CD4-positive, alpha-beta T cell treated with Interleukin-4 for 1 hour (primary cell): ENCODE results near the gene LAMTOR3.
A peak's percentile ranks its signal among the peaks of the same experiment; 100 is the strongest.
"Not testable (repeated sequence)": the region's sequence is repeated elsewhere in the genome, so short reads cannot be mapped to it uniquely, and the experiment has no call there.

Experiments used
- DNase-seq, 2 donors: peaks; one replicate each; pipeline ENCODE4 v3.0.0-alpha.2; 2020 to 2022

Gene LAMTOR3

DNA sequence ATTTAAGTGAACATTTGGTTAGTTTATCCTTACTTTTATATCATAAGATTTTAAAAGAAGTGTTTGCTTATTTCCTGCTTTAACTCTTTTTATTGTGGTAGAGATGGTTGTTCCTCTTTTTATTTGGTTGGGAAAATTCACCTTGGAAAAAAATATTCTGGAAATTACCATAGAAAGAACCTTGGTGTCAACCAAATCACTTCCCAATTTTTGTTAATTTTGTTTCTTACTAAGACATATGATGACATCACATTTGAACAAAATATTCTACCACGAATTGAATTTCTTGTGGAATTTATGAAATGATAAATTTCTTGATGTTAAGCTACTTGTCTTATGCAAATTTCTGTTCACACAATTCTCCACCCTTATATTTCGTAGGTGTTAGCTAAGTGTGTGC is 33.7 kb downstream of the LAMTOR3 start:
- DNase-seq, result no peak

DNA sequence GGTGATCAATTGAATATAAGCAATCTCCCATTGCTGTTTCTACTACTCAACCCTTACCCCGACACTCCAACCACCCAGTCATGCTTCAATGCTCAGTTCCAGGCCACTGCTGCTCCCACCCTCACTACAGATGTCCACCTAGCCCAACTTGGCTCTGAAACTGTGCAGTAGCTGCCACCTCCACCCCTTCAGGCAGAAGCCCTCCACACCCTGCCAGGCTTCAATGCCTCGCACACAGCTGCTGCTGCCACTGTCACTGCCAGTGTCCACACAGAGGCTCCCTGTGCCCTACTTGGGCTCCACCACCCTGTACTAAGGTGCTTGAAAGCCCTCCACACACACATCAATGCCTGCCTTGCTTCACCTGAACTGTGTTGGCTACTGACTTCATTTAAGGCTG is 34.6 kb downstream of the LAMTOR3 start:
- no peak for DNase-seq

DNA sequence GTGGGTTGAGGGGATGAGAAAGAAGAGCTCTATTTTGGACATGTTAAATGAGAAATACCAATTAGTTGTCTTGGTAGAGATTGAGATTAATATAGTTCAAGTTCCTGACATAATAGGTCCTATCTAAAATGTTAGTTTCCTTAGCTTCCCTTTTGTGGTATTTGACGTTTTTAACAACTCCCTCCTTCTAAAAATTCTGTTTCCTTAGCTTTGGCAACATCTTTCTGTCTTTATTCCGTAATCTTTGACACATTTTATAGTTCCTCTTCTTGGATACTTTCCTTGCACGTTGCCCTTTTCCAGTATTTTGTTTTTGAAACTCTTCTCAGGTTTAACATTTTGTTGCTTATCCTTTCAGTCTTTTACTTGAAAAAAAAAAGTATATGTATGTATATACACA is 36.9 kb downstream of the LAMTOR3 start:
- no peak for DNase-seq

DNA sequence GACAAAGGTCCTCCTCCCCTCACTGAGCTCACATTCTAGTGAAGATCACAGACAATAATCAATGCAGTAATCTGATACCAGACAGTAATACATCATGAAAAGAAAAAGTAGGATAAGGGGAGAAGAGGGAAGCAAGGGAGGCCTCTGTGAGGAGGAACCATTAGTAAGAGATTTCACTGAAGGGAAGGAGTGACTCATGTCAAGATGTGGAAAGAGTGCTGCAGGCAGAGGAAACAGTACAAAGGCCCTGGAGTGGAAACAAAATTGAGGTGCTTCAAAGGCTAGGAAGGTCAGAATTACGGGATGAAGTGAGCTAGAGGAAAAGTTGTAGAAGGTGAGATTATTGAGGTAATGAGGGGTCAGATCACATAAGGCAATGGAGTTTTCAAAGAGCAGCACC is 38.1 kb downstream of the LAMTOR3 start:
- peak in 1 of 2 donors; percentile 23 for DNase-seq

DNA sequence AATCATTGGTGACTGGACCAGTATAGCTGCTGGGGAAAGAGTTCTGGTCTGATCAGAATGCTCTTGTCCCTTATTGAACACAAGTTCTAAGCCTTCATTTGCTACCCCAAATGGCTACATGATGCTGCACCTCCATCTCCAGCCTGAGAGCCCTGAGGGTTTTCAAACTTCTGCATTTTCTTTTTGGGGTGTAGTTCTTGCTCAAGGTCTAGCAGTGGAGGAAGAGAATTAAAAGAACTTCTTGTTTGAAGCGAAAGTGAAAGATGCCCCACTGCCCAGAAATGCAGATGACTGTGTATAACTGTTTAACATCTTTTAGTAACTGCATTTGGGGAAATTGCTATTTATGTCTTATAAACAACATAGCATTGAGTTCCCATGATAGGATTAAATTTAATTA is 38.5 kb downstream of the LAMTOR3 start:
- peak; percentile 21 to 30 for DNase-seq

DNA sequence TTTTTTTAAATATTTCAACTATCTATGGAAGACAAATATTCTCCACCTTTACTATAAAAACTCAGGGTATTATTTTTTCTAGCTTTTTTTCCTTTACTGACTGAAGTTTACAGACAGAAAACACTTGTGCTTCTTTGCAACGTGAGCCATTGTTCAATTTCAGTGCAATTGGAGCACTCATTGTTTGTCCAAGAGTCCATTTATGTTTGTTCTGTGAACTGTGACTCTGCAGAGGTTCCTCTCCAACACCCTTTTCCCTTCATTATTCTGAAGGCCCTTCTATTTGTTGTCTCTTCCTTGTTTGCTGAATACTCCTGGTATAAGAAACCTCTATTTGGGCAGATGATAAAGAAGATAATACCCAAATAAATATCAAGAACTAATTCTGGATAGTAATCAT is 40.2 kb downstream of the LAMTOR3 start:
- no peak for DNase-seq

DNA sequence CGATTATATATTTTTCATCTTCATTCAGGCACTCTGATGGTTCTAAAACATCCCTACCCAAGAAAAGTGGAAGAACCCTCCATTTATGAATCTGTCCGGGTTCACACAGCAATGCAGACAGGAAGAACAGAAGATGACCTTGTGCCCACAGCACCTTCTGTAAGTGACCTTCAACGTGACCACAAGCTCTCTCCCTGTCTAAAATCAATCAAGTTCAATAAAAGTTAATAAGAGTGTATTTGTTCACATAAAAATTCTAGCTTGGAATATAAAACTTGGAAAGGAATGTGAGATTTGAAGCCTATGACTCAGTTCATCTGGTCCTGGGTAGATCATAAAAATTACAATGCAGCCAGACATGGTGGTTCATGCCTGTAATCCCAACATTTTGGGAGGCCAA is 41.0 kb downstream of the LAMTOR3 start:
- DNase-seq, result no peak

DNA sequence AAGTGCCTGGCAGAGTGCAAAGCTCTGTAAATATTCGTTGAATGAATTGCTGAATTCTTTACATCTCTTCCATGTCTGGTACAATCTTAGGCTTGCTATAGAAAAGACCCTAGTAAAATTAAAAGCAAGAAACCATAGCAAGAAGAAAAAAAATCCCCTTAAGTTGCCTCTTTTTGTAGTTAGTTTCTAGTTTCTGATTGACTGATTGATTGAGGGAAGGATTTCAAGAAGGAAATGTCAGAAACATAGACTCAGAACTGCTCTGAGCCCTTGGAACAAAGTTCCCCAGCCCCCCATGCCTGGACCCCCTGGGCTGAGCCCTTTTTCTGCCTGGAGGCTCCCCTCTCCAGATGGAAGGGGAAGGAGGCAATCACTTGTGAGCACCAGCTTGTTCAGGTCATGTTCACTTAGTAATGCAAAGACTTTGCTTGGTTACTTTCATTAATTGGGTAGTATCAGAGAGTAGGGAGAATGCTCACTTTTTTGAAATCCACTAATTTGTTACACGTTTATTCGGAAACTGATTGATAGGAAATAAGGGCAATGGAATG is 42.0 kb downstream of the LAMTOR3 start:
- no peak for DNase-seq

DNA sequence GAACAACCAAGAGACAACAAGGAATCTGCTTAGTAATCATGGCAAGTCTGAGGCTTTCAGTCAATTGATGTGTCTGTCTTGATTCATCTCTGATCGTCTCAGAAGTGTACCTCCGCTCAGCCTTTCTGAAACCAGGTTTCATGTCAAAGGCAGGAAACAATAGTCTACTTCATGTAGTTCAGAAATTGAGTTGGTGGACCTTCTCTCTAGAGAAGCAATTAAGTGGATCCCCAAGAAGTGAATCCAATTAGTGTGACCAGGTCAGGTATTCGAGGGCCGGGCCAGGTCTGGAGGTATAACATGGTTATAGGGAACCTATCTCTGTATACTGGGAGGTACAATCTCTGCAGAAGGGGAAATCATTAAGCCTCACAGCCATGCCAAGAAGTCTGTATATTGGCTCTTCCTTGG is 45.6 kb downstream of the LAMTOR3 start:
- no peak for DNase-seq

DNA sequence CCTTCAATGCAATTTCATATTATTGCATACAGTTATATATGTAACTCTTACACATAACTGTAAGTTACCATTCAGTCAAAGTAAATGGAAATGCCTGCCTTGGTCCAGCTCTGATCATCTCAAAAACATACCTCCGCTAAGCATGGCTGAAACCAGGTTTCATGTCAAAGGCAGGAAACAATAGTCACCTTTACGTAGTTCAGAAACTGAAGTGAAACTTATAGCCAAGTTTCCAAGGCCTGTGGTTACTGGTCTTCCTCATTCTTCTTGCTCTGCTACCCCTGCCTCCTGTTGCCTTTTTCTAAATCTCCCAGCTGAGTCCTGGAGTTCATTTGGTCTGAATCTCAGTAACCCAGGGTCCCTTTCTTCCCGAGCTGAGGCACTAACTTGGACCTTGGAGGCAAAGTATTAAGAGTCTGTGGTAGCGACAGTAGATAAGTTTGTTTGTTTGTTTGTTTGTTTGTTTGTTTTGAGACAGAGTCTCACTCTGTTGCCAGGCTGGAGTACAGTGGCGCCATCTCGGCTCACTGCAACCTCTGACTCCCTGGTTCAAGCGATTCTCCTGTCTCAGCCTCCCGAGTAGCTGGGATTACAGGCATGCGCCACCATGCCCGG is 46.8 kb downstream of the LAMTOR3 start:
- DNase-seq, result peak in 1 of 2 donors; percentile 45

DNA sequence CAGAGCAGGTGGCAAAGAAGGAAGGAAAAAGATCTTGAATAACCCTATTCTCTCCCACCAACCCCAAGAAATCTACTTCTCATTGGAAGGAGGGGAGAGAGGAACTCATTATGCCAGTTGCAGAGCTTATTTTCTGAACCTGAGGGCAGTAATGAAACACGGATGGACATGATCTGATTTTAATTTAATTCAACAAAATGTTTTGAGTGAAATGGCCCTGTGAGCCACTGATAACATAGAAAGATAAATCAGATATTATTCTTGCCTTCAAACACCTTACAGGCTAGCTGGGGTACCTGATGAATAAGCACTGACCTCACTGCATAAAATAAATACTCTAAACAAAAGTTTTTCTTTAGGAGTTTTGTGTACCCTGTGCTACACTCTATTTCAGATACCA is 47.3 kb downstream of the LAMTOR3 start:
- no peak for DNase-seq

DNA sequence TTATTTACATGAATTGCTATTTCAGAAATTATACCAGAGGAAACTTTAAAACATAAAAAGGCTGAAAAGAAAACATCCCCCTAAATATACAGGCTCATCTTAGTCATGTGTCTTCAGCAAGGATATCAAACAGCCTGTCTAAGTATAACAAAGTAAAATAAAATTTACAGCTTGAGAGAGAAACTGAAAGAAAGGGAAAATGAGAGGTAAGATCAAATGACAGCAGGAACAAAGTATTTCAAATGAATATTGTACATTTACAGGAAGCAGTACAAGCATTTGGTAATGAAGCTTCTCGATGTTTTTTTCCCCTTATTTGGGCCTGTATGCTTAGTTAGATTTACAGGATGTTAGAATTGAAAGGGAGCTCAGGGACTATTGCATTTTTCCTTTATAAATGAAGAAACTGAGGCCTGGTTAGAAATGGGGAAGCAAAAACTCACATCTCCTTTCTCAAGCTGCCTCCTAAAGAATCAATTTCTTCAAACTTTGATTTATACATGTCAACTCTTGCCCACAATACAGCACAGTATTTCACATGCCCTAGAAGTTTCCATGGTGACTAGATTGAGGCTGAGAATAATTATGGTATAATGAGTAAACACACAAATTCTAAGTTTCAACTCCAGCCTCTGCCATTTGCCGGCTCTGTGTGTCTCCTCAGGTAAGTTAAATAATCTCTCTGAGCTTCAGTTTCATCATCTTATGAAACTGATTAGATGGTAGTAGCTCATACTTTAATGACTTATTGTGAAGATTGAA is 48.3 kb downstream of the LAMTOR3 start:
- peak in 1 of 2 donors; percentile 48 for DNase-seq

DNA sequence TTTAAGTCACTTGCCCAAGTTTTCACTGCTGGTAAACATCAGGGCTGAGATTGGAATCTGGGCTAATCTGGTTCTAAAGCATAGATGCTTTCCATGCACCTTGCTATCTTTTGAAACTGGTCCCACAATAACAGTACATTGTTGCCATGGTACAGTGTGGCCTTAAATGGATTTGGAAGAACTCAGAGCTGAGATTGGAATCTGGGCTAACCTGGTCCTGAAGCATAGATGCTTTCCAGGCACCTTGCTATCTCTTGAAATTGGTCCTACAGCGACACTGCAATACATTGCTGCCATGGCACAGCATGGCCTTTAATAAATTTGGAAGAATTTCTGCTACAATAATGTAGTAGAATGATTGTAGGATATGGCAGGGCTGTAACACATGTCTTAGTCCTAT is 49.0 kb downstream of the LAMTOR3 start:
- no peak for DNase-seq

DNA sequence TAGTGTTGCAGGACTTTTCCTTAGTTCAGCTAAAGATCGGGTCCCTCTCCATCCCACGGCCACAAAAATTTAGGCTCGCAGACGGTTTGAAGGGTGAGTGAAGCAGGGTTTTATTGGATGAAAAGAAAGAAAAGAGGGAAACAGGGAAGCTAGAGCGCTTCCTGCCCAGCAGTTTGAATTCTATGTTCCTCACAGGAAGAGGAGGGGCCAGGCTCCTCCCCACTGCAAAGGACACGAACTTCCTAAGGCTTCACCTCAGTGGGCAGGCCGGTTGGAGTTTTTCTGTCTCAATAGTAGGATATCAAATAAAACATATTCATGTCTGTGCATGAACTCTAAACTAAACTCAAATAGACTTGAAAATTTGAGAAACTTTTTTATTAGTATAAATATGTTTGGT is 50.2 kb downstream of the LAMTOR3 start:
- DNase-seq, result no peak

DNA sequence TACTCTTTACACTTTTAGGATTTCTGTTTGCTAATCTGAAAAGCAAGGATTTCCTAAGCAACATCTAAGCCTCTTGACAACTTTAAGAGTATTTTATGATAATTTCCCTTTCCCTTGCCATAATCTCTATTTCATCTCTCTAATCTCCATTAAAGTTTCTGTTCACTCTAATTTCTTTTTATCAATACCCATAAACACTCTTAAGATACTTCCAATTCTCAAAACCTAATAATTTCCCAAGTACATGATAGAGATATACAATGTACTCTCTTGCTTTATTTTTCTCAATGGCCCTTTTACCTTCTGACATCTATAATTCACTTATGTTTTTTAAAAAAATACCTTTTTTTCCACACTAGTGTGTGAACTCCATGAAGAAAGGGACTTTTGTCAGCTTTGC is 50.8 kb downstream of the LAMTOR3 start:
- DNase-seq, result no peak

DNA sequence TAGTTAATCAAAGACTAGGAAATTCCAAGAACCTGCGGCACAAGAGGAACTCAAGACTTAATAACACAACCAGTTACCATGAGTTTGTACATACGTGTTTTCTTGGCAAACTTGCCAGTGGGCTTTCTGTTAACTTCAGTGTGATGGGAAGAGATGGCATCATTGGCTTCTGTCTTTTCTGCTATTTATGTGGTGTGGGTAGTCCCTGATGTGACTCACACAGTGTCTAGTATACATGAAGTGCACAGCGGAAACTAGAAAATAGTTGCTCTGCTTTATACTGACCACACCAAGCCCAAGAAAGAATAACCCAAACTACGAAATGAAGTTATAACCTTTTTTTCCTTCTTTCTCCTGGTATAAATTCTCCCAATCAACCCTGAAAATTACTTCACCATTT is 53.1 kb downstream of the LAMTOR3 start:
- no peak for DNase-seq

DNA sequence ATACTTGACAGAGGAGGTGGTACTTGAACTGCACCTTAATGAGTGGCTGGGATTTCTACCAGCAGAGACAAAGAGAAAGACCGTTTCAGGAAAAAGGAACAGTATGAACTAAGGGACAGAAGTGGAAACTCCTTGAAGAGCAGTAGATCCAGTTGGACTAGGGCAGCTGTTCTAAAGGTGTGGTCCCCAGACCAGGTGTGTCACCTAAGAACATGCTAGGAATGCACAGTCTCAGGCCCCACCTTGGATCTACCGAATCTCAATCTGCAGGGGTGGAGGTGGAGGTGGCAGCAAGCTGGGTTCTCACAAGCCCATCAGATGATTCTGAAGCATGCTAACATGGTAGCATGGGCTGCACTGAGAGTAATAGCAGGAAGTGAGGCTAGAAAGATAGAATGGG is 55.3 kb downstream of the LAMTOR3 start:
- no peak for DNase-seq

DNA sequence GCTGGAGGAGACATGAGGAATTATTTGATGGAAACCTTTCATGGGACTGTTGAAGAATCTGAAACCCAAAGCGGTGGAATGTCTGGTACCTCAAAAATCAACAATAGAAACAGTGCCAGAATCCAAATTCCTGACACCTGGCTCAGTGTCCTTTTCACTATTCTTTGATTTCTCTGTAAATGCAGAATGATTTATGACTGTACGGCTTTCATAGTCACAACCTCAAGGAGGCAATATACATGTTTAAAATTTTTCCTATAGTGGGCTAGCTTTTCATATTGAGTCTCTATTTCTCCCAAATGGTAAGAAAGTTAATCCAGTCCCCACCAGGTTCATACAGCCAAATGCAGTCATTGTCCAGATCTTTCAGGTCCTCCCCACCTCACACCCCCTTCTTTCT is 58.3 kb downstream of the LAMTOR3 start:
- no peak for DNase-seq

DNA sequence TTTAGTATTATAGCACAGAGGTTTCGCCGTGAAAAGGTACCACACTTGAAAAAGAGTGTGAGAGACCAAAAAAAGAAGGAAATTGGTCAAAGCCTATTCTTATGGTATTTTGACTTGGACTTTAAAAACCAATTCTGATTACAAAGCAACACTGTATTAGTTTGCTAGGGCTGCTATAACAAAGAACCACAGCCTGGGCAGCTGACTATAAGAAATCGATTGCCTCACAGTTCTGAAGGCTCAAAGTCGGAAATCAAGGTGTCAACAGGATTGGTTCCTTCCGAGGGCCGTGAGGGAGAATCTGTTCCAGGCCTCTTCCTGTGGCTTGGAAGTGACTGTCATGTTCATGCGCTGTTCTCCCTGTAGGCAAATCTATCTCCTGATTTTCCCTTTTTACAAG is 59.7 kb downstream of the LAMTOR3 start:
- DNase-seq, result no peak

DNA sequence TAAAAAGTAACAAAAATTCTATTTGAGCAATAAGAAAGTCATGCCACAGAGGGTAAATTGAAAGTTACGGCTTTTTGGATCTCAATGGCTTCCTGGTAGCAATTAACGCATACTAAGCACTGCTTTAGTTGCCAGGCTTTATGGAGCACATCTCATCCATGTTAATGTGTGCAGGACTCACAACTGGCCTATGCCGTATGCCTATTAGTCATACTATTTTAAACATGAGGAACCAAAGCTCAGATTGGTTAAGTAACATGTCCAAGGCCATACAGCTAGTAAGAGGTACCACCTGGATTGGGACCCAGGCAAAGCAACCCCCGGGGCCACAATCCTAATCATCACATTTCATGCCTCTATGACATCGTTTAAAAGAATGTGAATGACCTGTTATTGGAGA is 60.5 kb downstream of the LAMTOR3 start:
- DNase-seq, result no peak

DNA sequence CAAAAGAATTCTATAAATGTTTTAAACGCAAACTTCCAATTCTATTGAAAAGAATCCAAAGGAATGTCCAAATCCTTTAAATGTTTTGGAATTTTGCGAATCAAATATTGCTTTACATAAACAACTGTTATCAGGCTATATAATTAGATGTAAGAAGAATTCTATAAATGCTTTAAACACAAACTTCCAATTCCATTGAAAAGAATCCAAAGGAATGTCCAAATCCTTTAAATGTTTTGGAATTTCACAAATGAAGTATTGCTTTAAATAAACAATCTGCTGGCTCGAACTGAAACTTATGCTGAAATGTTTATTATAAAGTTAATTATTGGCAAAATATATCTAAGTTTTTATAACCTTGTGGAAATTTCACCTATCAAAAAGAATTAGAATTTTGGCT is 61.5 kb downstream of the LAMTOR3 start:
- DNase-seq, result no peak

DNA sequence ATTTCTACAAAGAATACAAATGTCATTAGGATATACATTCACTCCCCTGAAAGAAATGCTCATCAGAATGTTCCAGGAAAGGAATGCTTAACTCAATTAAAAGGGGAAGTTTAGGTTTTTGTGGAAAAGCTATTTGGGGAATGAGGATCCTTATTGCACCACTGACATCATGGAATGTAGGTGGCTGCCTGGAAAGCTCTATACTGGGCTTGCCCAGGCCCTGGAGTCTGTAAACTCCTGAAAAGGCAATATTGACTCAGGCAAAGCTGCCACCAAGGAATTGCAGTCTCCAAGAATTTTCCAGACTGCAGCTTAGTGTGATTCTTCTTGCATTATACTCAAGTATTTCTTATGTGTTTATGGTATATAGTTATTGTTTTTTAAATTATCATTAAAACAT is 61.9 kb downstream of the LAMTOR3 start:
- DNase-seq, result no peak

DNA sequence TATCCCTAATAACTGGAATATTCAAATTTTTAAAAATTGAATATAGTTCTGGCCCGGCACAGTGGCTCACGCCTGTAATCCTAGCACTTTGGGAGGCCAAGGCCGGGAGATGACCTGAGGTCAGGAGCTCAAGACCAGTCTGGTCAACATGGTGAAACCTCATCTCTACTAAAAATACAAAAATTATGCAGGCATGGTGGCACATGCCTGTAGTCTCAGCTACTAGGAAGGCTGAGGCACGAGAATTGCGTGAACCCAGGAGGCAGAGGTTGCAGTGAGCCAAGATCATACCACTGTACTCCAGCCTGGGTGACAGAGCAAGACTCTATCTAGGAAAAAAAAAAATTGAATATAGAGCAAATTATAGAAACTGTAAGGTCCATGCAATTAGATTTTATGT is 64.2 kb downstream of the LAMTOR3 start:
- not testable (repeated sequence) for DNase-seq

DNA sequence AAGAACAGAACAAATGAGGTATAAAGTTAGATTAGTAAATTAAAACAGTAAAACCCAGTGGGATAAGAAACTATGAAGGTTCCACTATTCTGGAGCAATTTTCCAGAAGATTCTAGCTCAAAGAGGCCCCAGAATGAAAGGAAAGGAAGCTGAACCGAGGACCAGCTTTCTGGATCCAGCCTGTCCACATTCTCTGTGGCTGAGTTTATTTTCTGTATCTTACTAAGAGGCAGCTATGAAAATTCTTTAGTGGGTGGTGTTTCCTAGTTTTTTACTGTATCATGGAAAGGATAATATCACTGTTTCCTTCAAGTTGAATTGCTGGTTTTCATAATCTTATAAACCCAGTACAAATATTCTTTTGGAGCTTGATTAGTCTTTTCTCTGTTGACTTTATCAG is 65.8 kb downstream of the LAMTOR3 start:
- no peak for DNase-seq
